H1 (cell line): ENCODE data around the gene MRPS26. TPM values are rescaled to one million over a fixed set of nuclear protein-coding genes. Genes with fewer than 3 reads are reported as not detected.

Experiments
- ASH2L ChIP-seq: fragments of 200-600, 300-600 bp; sonication (generic); IDR thresholded peaks from one replicate; pipeline ENCODE4 v1.7.1; 2017; ENCODE audit warnings: low read length
- ATF2 ChIP-seq: IDR thresholded peaks from 2 replicates; pipeline ENCODE4 v1.6.1; 2012; ENCODE audit warnings: low read length, inconsistent platforms
- CHD1 ChIP-seq: IDR thresholded peaks from 2 replicates; pipeline ENCODE4 v1.6.1; 2012; ENCODE audit warnings: low read depth, low read length, improper control_type of control experiment
- CHD2 ChIP-seq: IDR thresholded peaks from 2 replicates; pipeline ENCODE4 v1.6.1; 2012; ENCODE audit warnings: low read length, improper control_type of control experiment
- E2F6 ChIP-seq: IDR thresholded peaks from 2 replicates; pipeline ENCODE4 v1.6.1; 2012; ENCODE audit warnings: inconsistent platforms
- EGR1 ChIP-seq: IDR thresholded peaks from 2 replicates; pipeline ENCODE4 v1.6.1; 2011; ENCODE audit warnings: low read depth, low read length, borderline replicate concordance
- GABPA ChIP-seq: IDR thresholded peaks from 2 replicates; pipeline ENCODE4 v1.6.1; 2011; ENCODE audit warnings: mild to moderate bottlenecking, low read length, moderate library complexity, borderline replicate concordance; ENCODE audit not compliant: insufficient read depth
- GTF2F1 ChIP-seq: IDR thresholded peaks from 2 replicates; pipeline ENCODE4 v1.6.1; 2012; ENCODE audit warnings: low read depth, low read length, improper control_type of control experiment, borderline replicate concordance
- JUND ChIP-seq: IDR thresholded peaks from 2 replicates; pipeline ENCODE4 v1.6.1; 2011; ENCODE audit warnings: mild to moderate bottlenecking, improper control_type of control experiment, low read length
- POLR2A ChIP-seq, 2 experiments: IDR thresholded peaks; 1 replicate in 1 of 2; 2 replicates in 1 of 2; pipeline ENCODE4 v1.6.1; 2011; ENCODE audit warnings: low read depth in 2 of 2, low read length in 2 of 2, mild to moderate bottlenecking in 2 of 2; ENCODE audit errors: control extremely low read depth in 1 of 2
- RFX5 ChIP-seq: IDR thresholded peaks from 2 replicates; pipeline ENCODE4 v1.6.1; 2011; ENCODE audit warnings: low read depth, low read length, improper control_type of control experiment, borderline replicate concordance
- SP1 ChIP-seq: IDR thresholded peaks from 2 replicates; pipeline ENCODE4 v1.6.1; 2011; ENCODE audit warnings: low read depth, low read length
- SP2 ChIP-seq: IDR thresholded peaks from 2 replicates; pipeline ENCODE4 v1.6.1; 2012; ENCODE audit warnings: mild to moderate bottlenecking, low read length, inconsistent platforms
- USF2 ChIP-seq: IDR thresholded peaks from 2 replicates; pipeline ENCODE4 v1.6.1; 2011; ENCODE audit warnings: low read length, improper control_type of control experiment
- polyA plus RNA-seq, 7 experiments: library from polyadenylated mRNA; depleted of rRNA in 3 of 7; stranded (reverse) in 5 of 7; unstranded in 2 of 7; fragments of >200 nt in 5 of 7; fragments of 200-250 nt in 2 of 7; gene quantifications; 1 replicate in 5 of 7; 2 replicates in 1 of 7; 4 replicates in 1 of 7; pipeline versions ENCODE4 v1.2.1 to v1.2.3, GENCODE V29; 2011 to 2013; ENCODE audit warnings: missing spikeins in 2 of 7, mixed read lengths in 2 of 7
- total RNA-seq: library from RNA; stranded (reverse); fragmentation: NEBNext Ultra II Directional; extraction: Animal tissue kit (Norgen Biotek cat#: 25700); gene quantifications from 2 replicates; pipeline ENCODE4 v1.2.1, GENCODE V29; 2021

The MRPS26 gene
- total and polyA plus RNA-seq, 2 of the 8 experiments (the other 6 are each of a cell fraction or from before 2014, with no cell fraction given) = 83.6 to 103 TPM

- TF ChIP-seq ATF2 (no peak), CHD1 (no peak), ASH2L (no peak), USF2 (no peak), GTF2F1 (no peak), E2F6 (peak; percentile 15; the same call in 1 of the 2 replicates), RFX5 (no peak), SP1 (no peak), EGR1 (no peak), GABPA (no peak), CHD2 (no peak), POLR2A (IDR thresholded peaks at IDR 0.05; ENCODE audit: control extremely low read depth in 1 of 2, low read depth in 2 of 2, low read length in 2 of 2) (no peak), JUND (no peak), SP2 (no peak)
Measured at GRCh38 chr20:3082955-3083952, 37.4 kb downstream of the MRPS26 start (continued).
